GM06990 (cell line): ENCODE measurements around the gene VDAC1.
"Not testable (repeated sequence)": the region's sequence is repeated elsewhere in the genome, so short reads cannot be mapped to it uniquely, and the experiment has no call there.

Source experiments
- DNase-seq: peaks from one replicate; pipeline ENCODE4 v3.0.0-alpha.2; 2011; ENCODE audit not compliant: insufficient read length; ENCODE audit errors: extremely low read depth
- H3K27me3 ChIP-seq: replicated peaks from 2 replicates; pipeline ENCODE4 v1.6.0; 2011; ENCODE audit warnings: low read length; ENCODE audit not compliant: control insufficient read depth, insufficient read depth
- H3K36me3 ChIP-seq: 2 replicates; pipeline ENCODE4 v1.5.1; 2011; ENCODE audit warnings: low read length; ENCODE audit not compliant: control insufficient read depth, insufficient read depth
- H3K4me3 ChIP-seq: replicated peaks from 2 replicates; pipeline ENCODE4 v1.5.1; 2011; ENCODE audit warnings: low read depth, mild to moderate bottlenecking, control low read depth, low read length
- CTCF ChIP-seq: IDR thresholded peaks from 2 replicates; pipeline ENCODE4 v1.5.1; 2011; ENCODE audit warnings: low read length, control low read depth, mild to moderate bottlenecking, inconsistent platforms; ENCODE audit not compliant: insufficient read depth, poor library complexity, severe bottlenecking

Gene VDAC1

GRCh38 chr5:133981714-133982113 is 23.1 kb downstream of the VDAC1 start:
- Histone ChIP-seq H3K36me3 (peaks cover 12% of the 10 kb centered on the region), H3K27me3 (no peaks in the 10 kb centered on the region), H3K4me3 (no peak overlapping the region)
- no peak for DNase-seq
- peak; percentile 2 for TF ChIP-seq CTCF

GRCh38 chr5:133980652-133981051 is 24.1 kb downstream of the VDAC1 start:
- H3K36me3 ChIP-seq: peaks cover 13% of the 10 kb centered on the region
- no peak overlapping the region for H3K4me3 ChIP-seq

GRCh38 chr5:133978943-133979342 is 25.8 kb downstream of the VDAC1 start:
- Histone ChIP-seq H3K27me3 (no peaks in the 10 kb centered on the region), H3K36me3 (peaks cover 16% of the 10 kb centered on the region), H3K4me3 (no peak overlapping the region)
- no peak for DNase-seq
- no peak for TF ChIP-seq CTCF

More at GRCh38 chr5:133980652-133981051, 24.1 kb downstream of the VDAC1 start:
- TF ChIP-seq CTCF: no peak
- DNase-seq: no peak
- H3K27me3 ChIP-seq: no peaks in the 10 kb centered on the region

- H3K36me3 ChIP-seq: peaks cover 15% of the 10 kb centered on the region
- no peak for DNase-seq
- no peak overlapping the region for H3K4me3 ChIP-seq
Observed at GRCh38 chr5:133977858-133978257, 26.9 kb downstream of the VDAC1 start.

GRCh38 chr5:133977161-133977787 is 27.5 kb downstream of the VDAC1 start:
- TF ChIP-seq CTCF: no peak
- peak; percentile 30 for DNase-seq
- H3K27me3 ChIP-seq: no peaks in the 10 kb centered on the region
- H3K36me3 ChIP-seq: peaks cover 16% of the 10 kb centered on the region
- H3K4me3 ChIP-seq: no peak overlapping the region

More at GRCh38 chr5:133977858-133978257, 26.9 kb downstream of the VDAC1 start:
- TF ChIP-seq CTCF: no peak
- H3K27me3 ChIP-seq: no peaks in the 10 kb centered on the region

- not testable (repeated sequence) for H3K27me3 ChIP-seq, H3K4me3 ChIP-seq, DNase-seq
- H3K36me3 ChIP-seq: peaks cover 17% of the 10 kb centered on the region
Observed at GRCh38 chr5:133975546-133975945, 29.2 kb downstream of the VDAC1 start.
